Astrocyte (in vitro differentiated cells and primary cell): ENCODE results near the gene TNFAIP1. TPM values are rescaled to one million over a fixed set of nuclear protein-coding genes. Genes with fewer than 3 reads are reported as not detected.

ENCODE experiments used
- DNase-seq: peaks from one replicate; pipeline ENCODE4 v3.0.0-alpha.2; 2010; ENCODE audit warnings: low read depth
- FAIRE-seq: peaks from 2 replicates; lab custom pipeline; 2011; peaks lifted over from hg19 to GRCh38; lab: Jason Lieb, UNC
- H2AFZ ChIP-seq: 2 replicates; pipeline ENCODE4 v1.6.0; 2012; ENCODE audit warnings: low read depth, low read length, inconsistent platforms
- H3K27ac ChIP-seq: 2 replicates; pipeline ENCODE4 v1.5.1; 2011; ENCODE audit warnings: low read depth, low read length, inconsistent platforms
- H3K27me3 ChIP-seq: 2 replicates; pipeline ENCODE4 v1.6.0; 2011; ENCODE audit warnings: low read length, inconsistent platforms; ENCODE audit not compliant: insufficient read depth
- H3K36me3 ChIP-seq: 2 replicates; pipeline ENCODE4 v1.5.1; 2011; ENCODE audit warnings: low read length, inconsistent platforms; ENCODE audit not compliant: insufficient read depth
- H3K4me1 ChIP-seq: 2 replicates; pipeline ENCODE4 v1.5.1; 2011; ENCODE audit warnings: low read length, inconsistent platforms; ENCODE audit not compliant: insufficient read depth
- H3K4me2 ChIP-seq: 2 replicates; pipeline ENCODE4 v1.6.0; 2012; ENCODE audit warnings: low read length, inconsistent platforms
- H3K4me3 ChIP-seq: 2 replicates; pipeline ENCODE4 v1.5.1; 2011; ENCODE audit warnings: low read depth, mild to moderate bottlenecking, low read length, inconsistent platforms; ENCODE audit not compliant: insufficient read depth
- H3K79me2 ChIP-seq: 2 replicates; pipeline ENCODE4 v1.6.0; 2012; ENCODE audit warnings: mild to moderate bottlenecking, low read length, inconsistent platforms; ENCODE audit not compliant: insufficient read depth
- H3K9ac ChIP-seq: 2 replicates; pipeline ENCODE4 v1.6.0; 2012; ENCODE audit warnings: mild to moderate bottlenecking, low read length, inconsistent platforms
- H3K9me3 ChIP-seq: 2 replicates; pipeline ENCODE4 v1.5.1; 2012; ENCODE audit warnings: low read depth, mild to moderate bottlenecking, low read length, inconsistent platforms; ENCODE audit not compliant: insufficient read depth
- H4K20me1 ChIP-seq: 2 replicates; pipeline ENCODE4 v1.6.0; 2012; ENCODE audit warnings: low read length, inconsistent platforms; ENCODE audit not compliant: insufficient read depth
- H3K27ac Mint-ChIP-seq: one replicate; pipeline ENCODE4 v1.8.0; 2021; ENCODE audit warnings: mild to moderate bottlenecking, mixed read lengths; ENCODE audit not compliant: unreplicated experiment
- H3K27me3 Mint-ChIP-seq: one replicate; pipeline ENCODE4 v1.8.0; 2021; ENCODE audit warnings: low read depth, mixed read lengths; ENCODE audit not compliant: unreplicated experiment
- H3K36me3 Mint-ChIP-seq: one replicate; pipeline ENCODE4 v1.8.0; 2021; ENCODE audit warnings: low read depth, mixed read lengths; ENCODE audit not compliant: unreplicated experiment
- H3K4me1 Mint-ChIP-seq: one replicate; pipeline ENCODE4 v1.8.0; 2021; ENCODE audit warnings: low read depth, mixed read lengths; ENCODE audit not compliant: unreplicated experiment
- H3K4me3 Mint-ChIP-seq: one replicate; pipeline ENCODE4 v1.8.0; 2021; ENCODE audit warnings: mild to moderate bottlenecking, moderate library complexity, mixed read lengths; ENCODE audit not compliant: unreplicated experiment
- H3K9me3 Mint-ChIP-seq: one replicate; pipeline ENCODE4 v1.8.0; 2021; ENCODE audit warnings: mild to moderate bottlenecking, mixed read lengths; ENCODE audit not compliant: unreplicated experiment
- EZH2 ChIP-seq: IDR thresholded peaks from 2 replicates; pipeline ENCODE4 v1.6.1; 2012; ENCODE audit warnings: mild to moderate bottlenecking, low read length, inconsistent platforms; ENCODE audit not compliant: insufficient read depth
- total RNA-seq: library from RNA; stranded (reverse); gene quantifications from 2 replicates; pipeline ENCODE4 v1.2.1, GENCODE V29; 2021
- TF ChIP-seq, protein P1 (sequence below): IDR thresholded peaks from 2 replicates; pipeline ENCODE4 v1.5.1; 2011; ENCODE audit warnings: low read depth, mild to moderate bottlenecking, inconsistent platforms, low read length, moderate library complexity; ENCODE audit not compliant: insufficient read depth

The TNFAIP1 gene
- total RNA-seq, 1 donor from 2014 or later, result 100 TPM

DNA sequence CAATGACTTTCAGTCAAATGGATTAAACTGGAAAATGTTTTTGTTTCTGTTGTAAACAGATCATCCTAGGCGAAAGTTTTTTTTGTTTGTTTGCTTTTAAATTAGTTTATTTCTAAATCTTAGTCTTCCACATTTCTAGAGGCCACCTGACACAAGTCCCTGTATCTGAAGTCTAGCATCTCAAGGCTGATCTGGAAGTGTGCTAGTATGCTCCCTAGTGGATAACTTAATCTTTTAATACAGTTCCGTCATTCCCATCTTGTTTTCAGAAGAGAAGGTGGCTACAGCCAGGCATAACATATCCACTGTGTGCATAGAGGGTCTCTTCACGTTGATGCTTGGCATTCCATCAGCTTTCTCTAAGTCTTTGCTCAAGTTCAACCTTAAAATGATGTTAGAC is 7.9 kb upstream of the TNFAIP1 start:
- no peaks in the 10 kb centered on the region for H3K27me3 ChIP-seq
- no peak overlapping the region for H3K4me2 ChIP-seq
- H4K20me1 ChIP-seq, result peaks cover 42% of the 10 kb centered on the region
- Mint-ChIP-seq H3K36me3 (peaks cover 20% of the 10 kb centered on the region), H3K27me3 (no peaks in the 10 kb centered on the region), H3K27ac (no peak overlapping the region), H3K4me1 (peaks cover 14% of the 10 kb centered on the region), H3K9me3 (no peaks in the 10 kb centered on the region), H3K4me3 (no peak overlapping the region)
- no peak overlapping the region for H3K9ac ChIP-seq
- H3K27ac ChIP-seq, result no peak overlapping the region
- H3K79me2 ChIP-seq, result peaks cover 24% of the 10 kb centered on the region
- peaks cover 14% of the 10 kb centered on the region for H3K36me3 ChIP-seq
- no peak overlapping the region for H3K4me3 ChIP-seq
- no peaks in the 10 kb centered on the region for H3K9me3 ChIP-seq
- no peak for FAIRE-seq
- H3K4me1 ChIP-seq, result no peaks in the 10 kb centered on the region
- TF ChIP-seq, protein P1, sequence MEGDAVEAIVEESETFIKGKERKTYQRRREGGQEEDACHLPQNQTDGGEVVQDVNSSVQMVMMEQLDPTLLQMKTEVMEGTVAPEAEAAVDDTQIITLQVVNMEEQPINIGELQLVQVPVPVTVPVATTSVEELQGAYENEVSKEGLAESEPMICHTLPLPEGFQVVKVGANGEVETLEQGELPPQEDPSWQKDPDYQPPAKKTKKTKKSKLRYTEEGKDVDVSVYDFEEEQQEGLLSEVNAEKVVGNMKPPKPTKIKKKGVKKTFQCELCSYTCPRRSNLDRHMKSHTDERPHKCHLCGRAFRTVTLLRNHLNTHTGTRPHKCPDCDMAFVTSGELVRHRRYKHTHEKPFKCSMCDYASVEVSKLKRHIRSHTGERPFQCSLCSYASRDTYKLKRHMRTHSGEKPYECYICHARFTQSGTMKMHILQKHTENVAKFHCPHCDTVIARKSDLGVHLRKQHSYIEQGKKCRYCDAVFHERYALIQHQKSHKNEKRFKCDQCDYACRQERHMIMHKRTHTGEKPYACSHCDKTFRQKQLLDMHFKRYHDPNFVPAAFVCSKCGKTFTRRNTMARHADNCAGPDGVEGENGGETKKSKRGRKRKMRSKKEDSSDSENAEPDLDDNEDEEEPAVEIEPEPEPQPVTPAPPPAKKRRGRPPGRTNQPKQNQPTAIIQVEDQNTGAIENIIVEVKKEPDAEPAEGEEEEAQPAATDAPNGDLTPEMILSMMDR, result no peak
- no peak for TF ChIP-seq EZH2
- DNase-seq, result no peak
- no peak overlapping the region for H2AFZ ChIP-seq

- TF ChIP-seq, protein P1, result no peak
- no peak for TF ChIP-seq EZH2
- Mint-ChIP-seq H3K36me3 (peaks cover 20% of the 10 kb centered on the region), H3K4me3 (no peak overlapping the region), H3K9me3 (no peaks in the 10 kb centered on the region), H3K27ac (no peak overlapping the region), H3K4me1 (peaks cover 16% of the 10 kb centered on the region), H3K27me3 (no peaks in the 10 kb centered on the region)
- Histone ChIP-seq H3K27me3 (no peaks in the 10 kb centered on the region), H3K4me1 (peaks cover 3% of the 10 kb centered on the region), H3K27ac (no peak overlapping the region), H2AFZ (no peak overlapping the region), H4K20me1 (peaks cover 49% of the 10 kb centered on the region), H3K9me3 (no peaks in the 10 kb centered on the region), H3K9ac (no peak overlapping the region), H3K79me2 (peaks cover 26% of the 10 kb centered on the region), H3K4me2 (no peak overlapping the region), H3K4me3 (no peak overlapping the region), H3K36me3 (peaks cover 14% of the 10 kb centered on the region)
- no peak for FAIRE-seq
- DNase-seq, result no peak
Observed at GRCh38 chr17:28328325-28328724, 7.2 kb upstream of the TNFAIP1 start.

DNA sequence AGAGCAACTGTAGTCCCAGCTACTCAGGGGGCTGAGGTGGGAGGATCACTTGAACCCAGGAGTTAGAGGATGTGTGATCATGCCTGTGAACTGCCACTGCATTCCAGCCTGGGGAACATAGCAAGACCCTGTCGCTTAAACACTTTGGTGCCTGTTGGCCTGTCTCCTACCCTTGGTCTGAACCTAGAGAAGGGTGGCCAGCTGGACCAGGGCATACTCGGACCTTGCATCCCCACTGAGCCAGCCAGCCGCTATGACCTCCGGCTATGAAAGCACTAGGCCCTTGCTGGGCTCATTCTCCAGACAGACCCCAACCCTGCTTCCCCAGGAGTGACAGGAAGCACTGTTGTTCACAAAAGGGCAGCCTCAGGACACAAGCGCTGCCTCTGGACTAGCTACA is 4.9 kb upstream of the TNFAIP1 start:
- no peak for DNase-seq
- no peak for FAIRE-seq
- H3K4me1 Mint-ChIP-seq, result peaks cover 22% of the 10 kb centered on the region
- H3K27ac Mint-ChIP-seq, result no peak overlapping the region
- peaks cover 19% of the 10 kb centered on the region for H3K36me3 Mint-ChIP-seq
- H3K4me3 Mint-ChIP-seq, result no peak overlapping the region
- Histone ChIP-seq H3K79me2 (peaks cover 46% of the 10 kb centered on the region), H3K9ac (no peak overlapping the region), H4K20me1 (peaks cover 64% of the 10 kb centered on the region), H3K36me3 (peaks cover 14% of the 10 kb centered on the region), H3K4me3 (no peak overlapping the region), H3K4me2 (no peak overlapping the region), H3K4me1 (peaks cover 17% of the 10 kb centered on the region), H3K27ac (no peak overlapping the region), H3K27me3 (no peaks in the 10 kb centered on the region), H3K9me3 (no peaks in the 10 kb centered on the region), H2AFZ (no peak overlapping the region)
- TF ChIP-seq, protein P1, result no peak
- no peak for TF ChIP-seq EZH2
- H3K27me3 Mint-ChIP-seq, result no peaks in the 10 kb centered on the region
- no peaks in the 10 kb centered on the region for H3K9me3 Mint-ChIP-seq
